Stimulated activated CD4-positive, alpha-beta T cell treated with anti-CD3 and anti-CD28 coated beads, Interleukin-2, amount 100 ng/mL, for 24 hours (primary cell): ENCODE data around the gene ZNF649.
A peak's percentile ranks its signal among the peaks of the same experiment; 100 is the strongest.
"Not testable (repeated sequence)": the region's sequence is repeated elsewhere in the genome, so short reads cannot be mapped to it uniquely, and the experiment has no call there.

Source experiments
- DNase-seq, 2 donors: peaks; one replicate each; pipeline ENCODE4 v3.0.0-alpha.2; 2020

The ZNF649 gene

GRCh38 chr19:51904331-51905165 lies at the start of gene ZNF649:
Gene ZNF649 (minus strand): TSS chr19:51905017. CDS start chr19:51900107, 4,910 bp downstream.
- DNase-seq: peak; percentile 82 to 83

- no peak for DNase-seq
Observed at GRCh38 chr19:51948975-51949374, 44.2 kb upstream of the ZNF649 start.

GRCh38 chr19:51946602-51947001 lies 41.8 kb upstream of the ZNF649 start:
- DNase-seq: no peak

- DNase-seq: no peak
Observed at GRCh38 chr19:51944798-51945552, 40.2 kb upstream of the ZNF649 start.

GRCh38 chr19:51938936-51939335 lies 34.1 kb upstream of the ZNF649 start:
- DNase-seq: no peak

GRCh38 chr19:51931921-51932320 lies 27.1 kb upstream of the ZNF649 start:
- no peak for DNase-seq

GRCh38 chr19:51927859-51928258 lies 23.0 kb upstream of the ZNF649 start:
- DNase-seq: no peak

- DNase-seq: peak; percentile 81 to 84
Observed at GRCh38 chr19:51926784-51927741, 22.2 kb upstream of the ZNF649 start, which contains the start of gene ZNF613. Gene ZNF613 (plus strand): TSS chr19:51927472. CDS start chr19:51936221, 8,749 bp downstream.

GRCh38 chr19:51926426-51926783 lies 21.6 kb upstream of the ZNF649 start:
- no peak for DNase-seq

- peak in 1 of 2 donors; percentile 5 for DNase-seq
Observed at GRCh38 chr19:51921949-51922348, 17.1 kb upstream of the ZNF649 start.

- DNase-seq: no peak
Observed at GRCh38 chr19:51919606-51920005, 14.8 kb upstream of the ZNF649 start.

GRCh38 chr19:51916167-51916566 lies 11.3 kb upstream of the ZNF649 start:
- DNase-seq: no peak

- no peak for DNase-seq
Observed at GRCh38 chr19:51915324-51915867, 10.6 kb upstream of the ZNF649 start.

GRCh38 chr19:51907981-51908380 lies 3.2 kb upstream of the ZNF649 start:
- not testable (repeated sequence) for DNase-seq

GRCh38 chr19:51906108-51906507 lies 1.3 kb upstream of the ZNF649 start:
- not testable (repeated sequence) for DNase-seq

- DNase-seq: not testable (repeated sequence)
Observed at GRCh38 chr19:51905639-51906038, 822 bp upstream of the ZNF649 start.

- DNase-seq: no peak
Observed at GRCh38 chr19:51905206-51905605, 389 bp upstream of the ZNF649 start.

GRCh38 chr19:51903192-51903591 lies 1.6 kb downstream of the ZNF649 start:
- no peak for DNase-seq

GRCh38 chr19:51901860-51902259 lies 3.0 kb downstream of the ZNF649 start:
- DNase-seq: no peak

- no peak for DNase-seq
Observed at GRCh38 chr19:51891193-51891747, 13.5 kb downstream of the ZNF649 start.

GRCh38 chr19:51889934-51890333 lies 14.9 kb downstream of the ZNF649 start:
- no peak for DNase-seq
